Tibial artery (tissue), 4 donors: ENCODE measurements around the gene BEAN1.
A peak's percentile ranks its signal among the peaks of the same experiment; 100 is the strongest.

Source experiments
- DNase-seq, 2 donors: peaks; one replicate each; pipeline ENCODE4 v3.0.0-alpha.2; 2019
- H3K27ac ChIP-seq, 2 donors: fragments of 200-600 bp; sonication (generic) in 1 of 2; 1 replicate in 1 of 2; 2 replicates in 1 of 2; pipeline ENCODE4 v1.5.1; 2018 to 2019; ENCODE audit warnings: mild to moderate bottlenecking in 1 of 2
- H3K27me3 ChIP-seq, 2 donors: fragments of 200-600 bp; sonication (generic) in 1 of 2; one replicate each; pipeline versions ENCODE4 v1.5.1 to v1.6.0; 2016 to 2019
- H3K36me3 ChIP-seq, 3 donors: fragments of 200-600 bp; sonication (generic) in 2 of 3; one replicate each; pipeline ENCODE4 v1.5.1; 2016 to 2019; ENCODE audit warnings: mild to moderate bottlenecking in 2 of 3
- H3K4me1 ChIP-seq, 4 donors: fragments of 200-600 bp; sonication (generic) in 2 of 4; 1 replicate in 3 of 4; 2 replicates in 1 of 4; pipeline ENCODE4 v1.5.1; 2016 to 2019
- H3K4me3 ChIP-seq, 2 donors: fragments of 200-600 bp; sonication (generic) in 1 of 2; 1 replicate in 1 of 2; 2 replicates in 1 of 2; pipeline ENCODE4 v1.5.1; 2018 to 2019; ENCODE audit warnings: mild to moderate bottlenecking in 2 of 2
- H3K9me3 ChIP-seq, 3 donors: fragments of 200-600 bp; sonication (generic) in 1 of 3; one replicate each; pipeline ENCODE4 v1.5.1; 2016 to 2019
- CTCF ChIP-seq, 2 experiments: fragments of 200-600 bp in 1 of 2; fragments of 450-650 bp in 1 of 2; IDR thresholded peaks; one replicate each; pipeline ENCODE4 v1.5.1; 2017 to 2019; ENCODE audit warnings: antibody characterized with exemption in 2 of 2, mild to moderate bottlenecking in 1 of 2, moderate library complexity in 1 of 2
- intact Hi-C: fragments of 100-400 bp; cut with DNase I; formaldehyde crosslinking; loops from one replicate; pipeline ENCODE4 v1.15.0; 2023; ENCODE audit warnings: low total_unique reads

BEAN1 gene

GRCh38 chr16:66479661-66480264, 52.7 kb downstream of the BEAN1 start:
- intact Hi-C loops: loop anchor here (5.0 to 10.0 kb wide), 2 partner anchors 73 to 125 kb away; partner anchors contain the start of genes CKLF, CMTM3 and TK2
- peaks cover 0 to 10% of the 10 kb centered on the region in 2 donors for H3K27me3 ChIP-seq
- DNase-seq: peak in 1 of 2 donors; percentile 51
- H3K4me3 ChIP-seq: no peak overlapping the region
- H3K27ac ChIP-seq: no peak overlapping the region
- no peak for TF ChIP-seq CTCF (IDR thresholded peaks at IDR 0.05)
- H3K36me3 ChIP-seq: no peaks in the 10 kb centered on the region
- H3K9me3 ChIP-seq: no peaks in the 10 kb centered on the region
- H3K4me1 ChIP-seq: peaks cover 0 to 10% (median 5%) of the 10 kb centered on the region in 4 donors

- Histone ChIP-seq H3K27ac (no peak overlapping the region), H3K27me3 (peaks cover 0 to 10% of the 10 kb centered on the region in 2 donors), H3K4me3 (no peak overlapping the region), H3K9me3 (no peaks in the 10 kb centered on the region), H3K36me3 (no peaks in the 10 kb centered on the region), H3K4me1 (peaks cover 0 to 10% (median 5%) of the 10 kb centered on the region in 4 donors)
- DNase-seq: peak in 1 of 2 donors; percentile 62
- no peak for TF ChIP-seq CTCF (IDR thresholded peaks at IDR 0.05)
- intact Hi-C loops: no loop called here
Measured at GRCh38 chr16:66480265-66481080, 53.4 kb downstream of the BEAN1 start.

GRCh38 chr16:66481081-66481942, 54.2 kb downstream of the BEAN1 start:
- Histone ChIP-seq H3K4me3 (no peak overlapping the region), H3K36me3 (no peaks in the 10 kb centered on the region), H3K4me1 (peaks cover 0 to 14% (median 8%) of the 10 kb centered on the region in 4 donors), H3K9me3 (no peaks in the 10 kb centered on the region), H3K27me3 (peaks cover 0 to 10% of the 10 kb centered on the region in 2 donors), H3K27ac (no peak overlapping the region)
- TF ChIP-seq CTCF (IDR thresholded peaks at IDR 0.05): no peak
- intact Hi-C loops: no loop called here
- DNase-seq: peak; percentile 17 to 54

- no peak overlapping the region for H3K27ac ChIP-seq
- peaks cover 0 to 8% of the 10 kb centered on the region in 2 donors for H3K27me3 ChIP-seq
- intact Hi-C loops: no loop called here
- H3K4me1 ChIP-seq: peaks cover 0 to 21% (median 15%) of the 10 kb centered on the region in 4 donors
- H3K4me3 ChIP-seq: no peak overlapping the region
- DNase-seq: peak; percentile 13 to 44
- no peaks in the 10 kb centered on the region for H3K36me3 ChIP-seq
- no peaks in the 10 kb centered on the region for H3K9me3 ChIP-seq
- TF ChIP-seq CTCF (IDR thresholded peaks at IDR 0.05): no peak
Measured at GRCh38 chr16:66481943-66482390, 54.9 kb downstream of the BEAN1 start.
